ENCODE results near the gene TNS3. TPM values are rescaled to one million over a fixed set of nuclear protein-coding genes. Genes with fewer than 3 reads are reported as not detected.

TNS3 gene
- total RNA-seq, 1 experiment from 2014 or later: 143 TPM

DNA sequence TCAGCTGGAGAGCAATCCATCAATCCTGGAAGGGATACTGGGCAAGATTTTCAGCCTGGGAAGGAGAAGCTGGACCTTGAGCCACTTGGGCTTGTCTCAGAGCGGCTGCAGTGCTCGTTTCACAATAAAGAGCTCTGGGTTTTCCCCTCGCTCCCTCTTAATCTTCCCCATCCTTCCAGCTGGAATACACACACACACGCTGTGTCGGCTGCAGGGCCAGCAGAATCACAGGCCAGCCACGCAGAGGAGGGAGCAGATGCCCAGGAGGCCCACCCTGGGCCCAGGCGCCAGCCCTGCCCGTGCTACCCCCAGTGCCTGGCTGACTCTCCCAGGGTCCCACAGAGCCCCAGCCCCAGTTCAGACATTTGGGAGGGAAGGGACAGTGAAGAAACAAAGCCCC lies 255.1 kb downstream of the TNS3 start:
- Histone ChIP-seq H3K27me3 (ENCODE audit: insufficient read depth, low read depth) (no peaks in the 10 kb centered on the region), H3K36me3 (ENCODE audit: low read depth) (peaks cover 58% of the 10 kb centered on the region), H3K4me2 (no peak overlapping the region), H3K4me3 (no peak overlapping the region), H3K4me1 (replicated peaks; ENCODE audit: insufficient read depth) (no peaks in the 10 kb centered on the region), H4K20me1 (ENCODE audit: insufficient read depth) (peaks cover 85% of the 10 kb centered on the region), H3K79me2 (ENCODE audit: low read depth) (peaks cover 4% of the 10 kb centered on the region; the same call in 1 of the 2 replicates), H2AFZ (no peak overlapping the region), H3K9me3 (ENCODE audit: insufficient read depth, low read depth) (no peaks in the 10 kb centered on the region), H3K9me2 (ENCODE audit: insufficient read depth) (no peaks in the 10 kb centered on the region), H3F3A (ENCODE audit: insufficient read depth, low read depth) (peaks cover 28% of the 10 kb centered on the region), H3K27ac (no peak overlapping the region)
- ChIA-PET POLR2A (ENCODE audit: unreplicated experiment) (no interaction called here), CTCF (no interaction called here)
- no TSS peak for BruUV-seq (replicated peaks)
- no peak for DNase-seq
- no peak for TF ChIP-seq EZH2 (IDR thresholded peaks at IDR 0.05; ENCODE audit: low read depth)
- TF ChIP-seq, protein P1, sequence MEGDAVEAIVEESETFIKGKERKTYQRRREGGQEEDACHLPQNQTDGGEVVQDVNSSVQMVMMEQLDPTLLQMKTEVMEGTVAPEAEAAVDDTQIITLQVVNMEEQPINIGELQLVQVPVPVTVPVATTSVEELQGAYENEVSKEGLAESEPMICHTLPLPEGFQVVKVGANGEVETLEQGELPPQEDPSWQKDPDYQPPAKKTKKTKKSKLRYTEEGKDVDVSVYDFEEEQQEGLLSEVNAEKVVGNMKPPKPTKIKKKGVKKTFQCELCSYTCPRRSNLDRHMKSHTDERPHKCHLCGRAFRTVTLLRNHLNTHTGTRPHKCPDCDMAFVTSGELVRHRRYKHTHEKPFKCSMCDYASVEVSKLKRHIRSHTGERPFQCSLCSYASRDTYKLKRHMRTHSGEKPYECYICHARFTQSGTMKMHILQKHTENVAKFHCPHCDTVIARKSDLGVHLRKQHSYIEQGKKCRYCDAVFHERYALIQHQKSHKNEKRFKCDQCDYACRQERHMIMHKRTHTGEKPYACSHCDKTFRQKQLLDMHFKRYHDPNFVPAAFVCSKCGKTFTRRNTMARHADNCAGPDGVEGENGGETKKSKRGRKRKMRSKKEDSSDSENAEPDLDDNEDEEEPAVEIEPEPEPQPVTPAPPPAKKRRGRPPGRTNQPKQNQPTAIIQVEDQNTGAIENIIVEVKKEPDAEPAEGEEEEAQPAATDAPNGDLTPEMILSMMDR (conservative IDR thresholded peaks at IDR 0.05): no peak
- intact Hi-C loops (cut with micrococcal nuclease; ENCODE audit: unreplicated experiment): no loop called here

DNA sequence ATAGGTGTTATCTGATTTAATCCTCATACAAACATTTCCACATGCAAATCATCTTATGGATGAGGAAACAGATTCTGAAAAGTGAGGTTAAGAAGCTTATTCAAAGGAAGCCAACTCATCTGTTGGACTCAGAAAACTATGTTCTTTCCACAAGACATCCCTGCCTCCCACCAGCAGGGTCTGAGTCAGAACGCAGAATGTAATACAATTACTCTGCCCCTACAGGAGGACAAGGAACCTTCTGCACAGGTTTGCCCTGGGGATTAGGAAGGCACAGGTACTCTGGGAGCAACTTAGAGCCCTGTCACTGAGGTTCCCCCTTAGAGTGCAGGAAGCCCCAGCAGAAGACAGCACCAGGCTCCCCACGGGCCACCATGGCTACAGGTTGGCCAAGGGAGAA lies 255.7 kb downstream of the TNS3 start:
- no peaks in the 10 kb centered on the region for H3K9me2 ChIP-seq (ENCODE audit: insufficient read depth)
- H3K9me3 ChIP-seq (ENCODE audit: insufficient read depth, low read depth): no peaks in the 10 kb centered on the region
- no peak for DNase-seq
- BruUV-seq (replicated peaks): no TSS peak
- ChIA-PET POLR2A (ENCODE audit: unreplicated experiment) (no interaction called here), CTCF (interaction anchor here (0.6 kb wide), 1 partner anchor 426 kb away, joined by 7 read pairs; no protein-coding TSS in a partner anchor)
- peaks cover 83% of the 10 kb centered on the region for H4K20me1 ChIP-seq (ENCODE audit: insufficient read depth)
- H3K4me3 ChIP-seq: no peak overlapping the region
- peaks cover 28% of the 10 kb centered on the region for H3F3A ChIP-seq (ENCODE audit: insufficient read depth, low read depth)
- H3K4me1 ChIP-seq (replicated peaks; ENCODE audit: insufficient read depth): no peaks in the 10 kb centered on the region
- H2AFZ ChIP-seq: no peak overlapping the region
- TF ChIP-seq EZH2 (IDR thresholded peaks at IDR 0.05; ENCODE audit: low read depth): no peak
- TF ChIP-seq, protein P1 (conservative IDR thresholded peaks at IDR 0.05): no peak
- H3K27me3 ChIP-seq (ENCODE audit: insufficient read depth, low read depth): no peaks in the 10 kb centered on the region
- no peak overlapping the region for H3K4me2 ChIP-seq
- H3K27ac ChIP-seq: no peak overlapping the region
- no peaks in the 10 kb centered on the region for H3K79me2 ChIP-seq (ENCODE audit: low read depth)
- intact Hi-C loops (cut with micrococcal nuclease; ENCODE audit: unreplicated experiment): no loop called here
- peaks cover 58% of the 10 kb centered on the region for H3K36me3 ChIP-seq (ENCODE audit: low read depth)

DNA sequence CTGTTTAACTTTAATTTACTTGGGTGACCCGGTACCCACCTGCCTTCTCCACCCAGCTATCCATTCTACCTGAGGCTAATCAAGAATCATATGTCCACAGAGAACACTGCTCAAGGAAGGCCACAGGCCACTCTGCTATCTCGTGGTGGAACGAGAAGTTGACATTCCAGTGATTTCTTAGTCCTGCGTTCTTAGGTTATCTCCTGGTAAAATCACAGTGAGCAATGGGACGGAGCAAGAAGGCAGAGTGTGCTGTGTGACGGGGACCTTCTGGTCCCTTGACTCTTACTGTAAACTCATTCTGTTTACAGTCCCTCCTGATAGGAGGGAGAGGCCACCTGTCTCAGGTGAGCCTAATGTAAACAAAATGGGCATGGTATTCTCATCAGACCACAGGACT lies 256.6 kb downstream of the TNS3 start:
- Histone ChIP-seq H3K79me2 (ENCODE audit: low read depth) (no peaks in the 10 kb centered on the region), H3K4me2 (no peak overlapping the region), H3K9me2 (ENCODE audit: insufficient read depth) (no peaks in the 10 kb centered on the region), H3K36me3 (ENCODE audit: low read depth) (peaks cover 61% of the 10 kb centered on the region), H3K27ac (no peak overlapping the region), H3K27me3 (ENCODE audit: insufficient read depth, low read depth) (no peaks in the 10 kb centered on the region), H2AFZ (no peak overlapping the region), H3K9me3 (ENCODE audit: insufficient read depth, low read depth) (no peaks in the 10 kb centered on the region), H4K20me1 (ENCODE audit: insufficient read depth) (peaks cover 83% of the 10 kb centered on the region), H3K4me3 (no peak overlapping the region), H3F3A (ENCODE audit: insufficient read depth, low read depth) (peaks cover 34% of the 10 kb centered on the region), H3K4me1 (replicated peaks; ENCODE audit: insufficient read depth) (no peaks in the 10 kb centered on the region)
- ChIA-PET CTCF (no interaction called here), POLR2A (ENCODE audit: unreplicated experiment) (no interaction called here)
- intact Hi-C loops (cut with micrococcal nuclease; ENCODE audit: unreplicated experiment): no loop called here
- DNase-seq: no peak
- BruUV-seq (replicated peaks): no TSS peak
- TF ChIP-seq, protein P1 (conservative IDR thresholded peaks at IDR 0.05): no peak
- TF ChIP-seq EZH2 (IDR thresholded peaks at IDR 0.05; ENCODE audit: low read depth): no peak
